ENCODE data around the gene SPEF1. TPM values are rescaled to one million over a fixed set of nuclear protein-coding genes. Genes with fewer than 3 reads are reported as not detected.

The SPEF1 gene
- total RNA-seq, 1 donor from 2014 or later = 0.12 TPM

DNA sequence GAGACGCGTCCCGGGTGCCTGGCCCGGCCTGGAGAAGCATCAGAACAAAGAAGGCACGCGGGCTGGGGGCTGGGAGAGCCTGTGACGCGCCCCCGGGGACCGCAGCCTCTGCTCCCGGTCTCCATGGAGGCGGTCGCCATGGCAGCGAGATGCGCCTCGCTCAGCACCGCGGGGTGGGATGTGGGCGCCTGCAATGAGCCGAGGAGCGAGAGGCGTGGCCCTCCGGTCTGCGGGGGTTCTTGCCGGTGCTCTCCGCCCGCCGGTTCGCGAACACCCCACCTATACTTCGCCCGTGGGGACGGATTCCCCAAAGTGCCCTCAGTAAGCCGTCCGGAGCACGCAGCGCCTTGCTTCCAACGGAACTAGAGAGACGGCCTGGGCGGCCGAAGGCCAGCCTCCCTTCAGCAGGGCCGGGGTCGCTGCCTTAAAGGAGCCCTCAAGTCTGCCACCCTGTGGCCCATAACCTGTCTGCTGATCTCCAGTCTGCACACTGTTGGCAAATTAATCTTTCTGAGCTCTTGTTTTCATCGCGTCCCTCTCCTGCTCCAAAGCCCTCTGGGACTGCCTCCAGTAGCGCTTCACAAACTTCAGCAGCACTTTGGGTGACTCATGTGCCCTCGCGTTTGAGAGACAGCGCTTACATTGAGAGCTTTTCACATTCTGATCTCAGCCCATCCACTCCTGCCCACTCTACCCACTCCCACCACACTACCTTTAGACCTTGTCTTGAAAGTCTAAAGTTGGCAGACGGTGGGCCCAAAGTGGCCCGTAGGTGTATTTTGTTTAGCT lies 12.7 kb downstream of the SPEF1 start:
- intact Hi-C loops (cut with micrococcal nuclease) = loop anchor here (1.0 to 5.0 kb wide), 13 partner anchors 9 to 360 kb away; partner anchors contain the start of genes CDC25B, CENPB, PANK2 and RNF24

DNA sequence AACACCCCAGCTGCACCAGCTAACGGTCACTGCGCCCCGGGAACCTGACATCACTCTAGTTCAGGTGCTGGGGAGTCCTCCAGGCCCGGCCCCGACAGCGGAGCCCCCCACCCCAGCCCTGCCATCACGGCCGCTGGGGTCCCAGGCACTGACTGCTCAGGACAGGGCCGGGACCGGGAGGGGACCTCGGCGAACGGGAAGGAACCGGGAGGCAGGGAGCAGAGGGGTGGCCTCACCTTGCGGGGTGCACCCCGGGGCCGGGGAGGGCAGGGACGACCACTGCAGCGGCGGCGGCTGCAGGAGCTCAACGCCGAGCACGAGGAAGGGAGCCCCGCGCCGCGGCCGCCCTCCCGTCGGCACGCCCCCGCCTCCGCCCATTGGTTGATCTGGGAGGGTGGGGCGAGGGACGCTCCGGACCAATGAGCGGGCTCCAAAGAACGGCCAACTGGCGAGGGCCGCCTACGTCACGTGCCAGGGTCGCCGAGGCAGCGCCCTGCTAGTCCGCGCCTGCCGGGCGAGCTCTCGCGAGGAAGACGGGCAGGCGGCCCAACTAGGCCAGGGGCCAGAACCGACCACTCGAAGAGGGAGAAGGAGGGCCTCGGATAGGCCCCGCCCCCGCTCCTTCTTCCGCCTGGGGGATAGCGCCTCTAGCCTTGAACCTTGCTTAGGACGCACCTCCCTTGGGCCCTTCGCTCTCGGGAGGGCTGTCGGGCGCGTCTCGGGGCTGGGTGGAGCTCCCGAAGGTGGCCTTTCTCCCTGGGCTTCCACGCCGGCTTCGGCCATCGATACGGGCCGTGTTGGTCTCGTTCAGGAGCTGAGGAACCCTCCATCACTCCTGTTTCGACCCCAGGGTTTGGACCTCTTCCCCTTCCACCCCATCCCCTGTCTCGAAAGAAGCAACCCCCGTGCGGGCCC lies 13.6 kb downstream of the SPEF1 start, which contains the start of gene ADISSP:
Gene ADISSP, minus strand, starts transcription at position 327 of the 915 bp plus-strand sequence. CDS start 7,653 bp downstream, outside the sequence.
- intact Hi-C loops (cut with micrococcal nuclease) = loop anchor here (1.0 to 5.0 kb wide), 19 partner anchors 10 to 359 kb away; partner anchors contain the start of genes AP5S1, CDC25B, CENPB and MAVS

DNA sequence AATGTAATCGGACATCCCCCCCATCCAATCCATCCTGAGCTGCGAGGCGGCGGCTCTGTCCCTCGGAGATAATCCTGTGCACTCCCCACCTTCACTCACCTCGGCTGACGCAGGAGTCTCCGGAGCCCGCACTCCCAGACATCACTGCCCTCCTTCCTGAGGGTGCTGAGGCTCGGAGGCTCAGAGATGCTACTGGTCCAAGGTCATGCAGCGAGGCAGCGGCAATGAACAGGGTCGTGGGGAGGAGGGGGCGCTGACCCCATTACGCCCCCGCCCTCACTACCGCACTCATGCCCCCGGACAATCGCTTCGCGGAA lies 14.2 kb downstream of the SPEF1 start:
- intact Hi-C loops (cut with micrococcal nuclease) = loop anchor here (1.0 to 5.0 kb wide), 8 partner anchors 14 to 347 kb away; partner anchors contain the start of genes AP5S1, MAVS and SPEF1

DNA sequence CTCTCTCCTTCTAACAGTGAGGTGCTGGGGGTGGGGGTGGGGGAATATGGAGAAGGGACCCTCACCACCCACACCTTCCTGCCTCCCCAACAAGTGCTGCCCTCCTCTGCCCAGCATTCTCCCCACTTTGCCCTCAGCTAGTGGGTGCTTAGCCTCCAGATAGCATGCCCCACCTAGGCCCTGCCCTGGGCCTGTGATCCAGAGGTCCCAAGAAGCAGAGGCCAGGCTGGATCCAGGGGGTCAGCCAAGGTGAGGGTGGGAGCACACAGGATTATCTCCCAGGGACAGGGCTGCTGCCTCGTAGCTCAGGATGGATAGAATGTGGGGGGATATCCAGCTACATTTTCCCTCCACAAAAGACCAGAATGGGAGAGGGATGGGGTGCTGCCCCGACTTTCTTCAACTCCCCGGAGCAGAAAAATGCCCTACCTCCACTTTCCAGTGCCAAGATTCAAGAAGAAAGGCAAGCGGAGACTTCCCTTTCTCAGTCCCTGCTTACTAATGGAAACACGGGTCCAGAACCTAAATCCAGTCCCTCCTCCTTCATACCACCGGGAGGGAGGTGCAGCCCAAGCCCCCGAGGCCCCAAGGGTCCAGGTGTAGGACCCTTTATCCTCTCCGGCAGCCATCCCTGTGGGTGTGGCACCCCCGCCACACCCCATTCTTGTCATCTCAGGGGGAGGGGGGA lies 14.7 kb downstream of the SPEF1 start:
- intact Hi-C loops (cut with micrococcal nuclease) = loop anchor here (1.0 to 5.0 kb wide), 8 partner anchors 15 to 346 kb away; partner anchors contain the start of genes AP5S1, MAVS and SPEF1

DNA sequence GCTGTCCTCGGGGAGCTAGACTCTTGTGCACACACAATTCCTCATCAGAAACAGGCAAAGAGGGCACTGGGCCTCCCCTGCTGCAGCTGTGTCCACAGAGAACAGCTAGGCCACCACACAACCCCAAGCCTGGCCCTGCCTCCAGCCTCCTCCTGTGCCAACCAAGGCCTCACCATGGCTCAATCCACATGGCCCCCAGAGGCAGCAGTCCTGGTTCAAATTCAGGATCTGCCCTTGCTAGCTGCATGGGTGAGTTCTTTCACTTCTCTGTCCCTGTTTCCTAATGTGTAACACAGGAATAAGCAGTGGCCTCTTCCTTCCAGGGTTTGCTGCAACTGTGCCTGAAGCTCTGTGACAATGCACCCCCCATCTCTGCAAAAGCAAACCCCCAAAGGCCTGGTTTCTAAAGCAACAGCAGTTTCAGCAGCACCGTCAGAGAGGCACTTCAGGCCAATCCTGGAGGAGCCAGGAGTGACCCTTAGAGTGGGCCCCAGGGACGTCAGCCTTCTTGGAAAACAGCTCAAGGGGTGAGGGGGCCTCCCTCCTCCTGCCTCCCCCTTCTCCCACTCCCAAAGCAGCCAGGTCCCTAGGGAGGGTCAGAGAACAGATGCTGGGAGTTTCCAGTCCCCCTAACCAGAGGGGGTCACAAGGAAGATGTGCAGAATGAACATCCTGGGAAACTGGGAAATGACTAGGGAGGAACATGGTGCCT lies 15.9 kb downstream of the SPEF1 start:
- intact Hi-C loops (cut with micrococcal nuclease) = loop anchor here (5.0 kb wide), 2 partner anchors 272 to 317 kb away; no protein-coding TSS in a partner anchor

DNA sequence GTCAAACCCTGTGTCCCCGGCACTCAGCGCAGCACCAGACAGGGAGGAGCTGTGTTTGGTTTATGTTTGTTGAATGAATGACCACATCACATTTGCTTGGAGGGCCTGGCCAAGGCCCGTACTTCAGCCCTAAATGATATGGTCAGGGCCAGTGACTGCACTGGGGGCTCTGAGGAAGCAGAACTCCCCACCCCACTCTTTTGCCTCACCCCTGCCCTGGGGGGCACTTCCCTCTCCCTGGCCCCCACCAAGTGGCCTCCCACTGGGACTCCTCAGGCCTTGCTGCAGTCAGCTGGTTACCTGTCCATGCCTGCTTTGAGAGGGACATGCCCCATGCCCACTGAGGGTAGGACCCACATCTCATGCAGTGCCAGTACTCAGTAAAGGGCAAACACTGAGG lies 16.6 kb downstream of the SPEF1 start:
- intact Hi-C loops (cut with micrococcal nuclease) = loop anchor here (5.0 kb wide), 2 partner anchors 273 to 318 kb away; no protein-coding TSS in a partner anchor

DNA sequence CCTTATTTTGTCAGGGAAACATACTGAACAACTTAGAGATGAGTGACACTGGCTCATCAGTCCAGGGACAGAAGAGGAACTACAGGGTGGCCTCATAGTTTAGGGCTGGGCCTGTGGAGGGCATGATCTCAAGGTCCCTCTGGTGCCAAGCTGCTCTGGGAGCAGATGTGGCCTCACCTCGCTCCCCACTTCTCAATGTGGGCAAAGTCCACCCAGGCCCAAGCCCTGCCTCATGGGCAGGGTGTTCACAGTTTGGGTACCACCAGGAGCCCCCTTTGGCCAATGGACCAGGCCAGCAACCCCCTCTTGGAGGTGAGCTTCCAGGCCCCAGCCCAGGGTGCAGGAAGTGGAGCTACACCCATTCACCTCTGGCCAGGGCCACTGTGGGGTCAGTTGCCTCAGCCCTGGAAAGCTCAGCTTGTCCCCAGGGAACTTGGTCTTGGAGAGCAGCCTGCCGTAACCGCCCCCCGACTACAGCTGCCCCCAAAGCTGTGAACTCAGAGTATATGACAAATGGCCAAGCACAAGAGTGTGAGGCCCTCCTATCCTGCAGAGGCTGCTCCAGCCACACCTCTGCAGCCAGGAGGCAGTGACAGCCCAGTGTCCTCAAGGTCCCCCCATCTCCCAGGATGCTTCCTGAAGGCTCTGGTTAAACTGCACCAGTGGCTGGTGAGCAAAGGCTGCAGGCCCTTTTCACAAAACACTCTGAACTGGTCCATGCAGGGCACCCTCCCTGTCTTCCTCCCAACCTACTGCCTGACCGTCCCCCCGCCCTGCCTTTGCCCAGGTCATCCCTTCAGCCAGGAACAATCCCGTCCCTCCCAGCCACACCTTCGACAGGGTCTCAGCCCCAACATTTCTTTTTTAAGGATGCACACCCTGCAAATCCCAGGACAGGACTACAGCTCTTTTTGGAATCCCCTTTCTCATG lies 17.3 kb downstream of the SPEF1 start:
- intact Hi-C loops (cut with micrococcal nuclease) = no loop called here

DNA sequence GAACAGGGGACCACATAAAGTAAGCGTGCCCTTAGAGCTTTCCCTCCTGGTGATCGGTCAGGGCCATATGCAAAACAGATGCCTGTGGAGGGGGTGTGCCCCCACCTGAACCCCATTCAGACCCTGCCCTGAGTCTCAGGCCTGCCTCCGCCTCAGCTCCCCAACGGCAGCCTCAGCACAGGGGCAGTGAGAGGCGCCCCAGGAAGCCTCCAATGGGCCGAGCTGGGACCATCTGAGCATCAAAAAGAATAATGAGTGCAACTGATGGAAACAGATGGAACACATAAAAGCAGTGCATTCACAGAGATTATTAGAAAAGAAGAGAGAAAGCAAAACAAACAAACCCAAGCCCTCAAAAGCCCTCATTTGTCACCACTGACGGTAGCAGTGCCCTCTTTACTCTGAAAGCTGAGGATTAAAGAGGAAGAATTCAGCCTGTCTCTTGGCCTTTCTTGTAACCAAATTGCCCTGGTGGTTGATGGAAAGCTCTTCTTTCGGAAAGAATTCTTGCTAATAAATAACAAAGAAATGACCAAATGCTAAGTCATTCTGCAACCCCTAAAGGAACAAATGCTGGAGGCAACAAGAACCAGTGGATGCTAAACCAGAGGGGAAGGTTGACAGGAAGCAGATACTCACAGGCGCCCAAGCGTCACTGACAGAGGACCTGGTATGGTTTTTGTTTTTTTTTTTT lies 20.4 kb downstream of the SPEF1 start:
- intact Hi-C loops (cut with micrococcal nuclease) = no loop called here

DNA sequence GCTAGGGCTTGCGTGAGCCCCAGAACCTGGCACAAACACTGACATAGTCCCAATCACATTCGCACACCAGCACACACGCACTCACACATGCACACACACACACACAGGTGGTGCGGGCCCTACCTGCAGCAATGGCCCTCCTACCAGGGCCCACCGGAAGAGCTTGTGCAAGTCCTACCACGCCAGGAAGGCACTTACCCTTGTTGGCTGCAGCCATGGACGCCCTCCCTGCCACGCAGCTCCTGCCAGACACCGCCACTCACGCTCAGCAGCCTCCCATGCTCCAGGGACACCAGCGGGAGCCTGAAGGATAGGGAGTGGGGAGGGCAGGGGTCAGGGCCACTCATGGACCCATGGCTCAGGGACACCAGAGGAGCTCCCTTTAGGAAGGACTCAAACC lies 21.4 kb downstream of the SPEF1 start:
- intact Hi-C loops (cut with micrococcal nuclease) = no loop called here

DNA sequence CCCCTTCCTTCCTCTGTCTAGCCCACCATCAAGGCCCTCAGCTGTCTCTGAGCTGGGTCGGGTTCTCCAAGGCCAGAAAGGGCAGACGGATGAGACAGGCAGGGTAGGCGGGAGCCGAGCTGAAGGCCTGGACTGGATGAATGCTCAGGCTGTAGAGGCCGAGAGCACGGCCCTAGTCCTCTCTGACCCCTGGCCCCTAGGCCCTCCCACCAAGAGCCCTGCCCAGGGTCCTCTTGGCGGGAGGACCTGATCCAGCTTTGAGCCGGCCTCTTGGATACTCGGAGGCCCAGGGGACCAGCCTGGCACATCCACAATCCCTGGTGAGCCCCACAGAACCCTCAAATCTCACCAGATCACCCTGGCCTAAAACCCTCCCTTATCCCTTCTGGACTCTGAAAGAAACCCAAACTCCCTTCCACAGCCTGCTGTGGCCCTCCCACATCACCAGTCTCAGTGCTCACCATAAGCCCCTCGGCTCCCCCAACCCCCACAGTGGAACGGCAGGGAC lies 21.9 kb downstream of the SPEF1 start:
- intact Hi-C loops (cut with micrococcal nuclease) = no loop called here

DNA sequence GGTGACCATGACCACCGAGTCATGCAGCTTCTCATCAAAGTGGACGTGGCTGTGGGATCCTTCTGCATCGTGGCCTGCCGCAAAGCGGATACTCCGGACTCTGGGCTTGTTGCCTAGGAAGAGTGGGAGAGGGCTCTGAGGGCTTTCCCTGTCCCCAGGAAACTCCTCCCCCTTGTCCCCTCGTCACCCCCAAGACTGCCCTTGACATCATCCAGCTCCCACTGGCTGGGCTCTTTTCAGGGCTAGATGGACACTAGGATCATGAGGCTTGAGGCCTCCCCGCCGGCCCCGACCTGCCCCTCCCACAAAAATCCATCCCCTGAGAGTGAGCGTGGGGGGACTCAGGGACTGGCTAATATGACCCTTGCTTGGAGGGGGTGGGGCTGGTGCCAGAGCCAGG lies 22.7 kb downstream of the SPEF1 start:
- intact Hi-C loops (cut with micrococcal nuclease) = no loop called here

DNA sequence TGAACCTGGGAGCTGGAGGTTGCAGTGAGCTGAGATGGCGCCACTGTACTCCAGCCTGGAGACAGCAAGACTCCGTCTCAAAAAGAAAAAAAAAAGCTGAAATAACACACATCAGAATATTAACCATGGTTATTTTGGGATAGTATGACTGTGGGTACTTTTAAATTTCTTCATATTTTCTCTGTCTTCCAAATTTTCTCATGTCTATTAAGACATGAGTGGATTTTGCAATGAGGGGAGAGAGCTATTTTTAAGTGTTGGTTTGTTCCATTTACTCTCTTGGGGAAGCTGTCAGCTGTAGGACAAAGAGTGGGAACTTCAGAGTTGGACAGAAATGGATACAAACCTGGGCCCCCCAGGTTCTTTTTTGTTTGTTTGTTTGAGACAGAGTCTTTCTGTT lies 24.0 kb downstream of the SPEF1 start:
- intact Hi-C loops (cut with micrococcal nuclease) = no loop called here

DNA sequence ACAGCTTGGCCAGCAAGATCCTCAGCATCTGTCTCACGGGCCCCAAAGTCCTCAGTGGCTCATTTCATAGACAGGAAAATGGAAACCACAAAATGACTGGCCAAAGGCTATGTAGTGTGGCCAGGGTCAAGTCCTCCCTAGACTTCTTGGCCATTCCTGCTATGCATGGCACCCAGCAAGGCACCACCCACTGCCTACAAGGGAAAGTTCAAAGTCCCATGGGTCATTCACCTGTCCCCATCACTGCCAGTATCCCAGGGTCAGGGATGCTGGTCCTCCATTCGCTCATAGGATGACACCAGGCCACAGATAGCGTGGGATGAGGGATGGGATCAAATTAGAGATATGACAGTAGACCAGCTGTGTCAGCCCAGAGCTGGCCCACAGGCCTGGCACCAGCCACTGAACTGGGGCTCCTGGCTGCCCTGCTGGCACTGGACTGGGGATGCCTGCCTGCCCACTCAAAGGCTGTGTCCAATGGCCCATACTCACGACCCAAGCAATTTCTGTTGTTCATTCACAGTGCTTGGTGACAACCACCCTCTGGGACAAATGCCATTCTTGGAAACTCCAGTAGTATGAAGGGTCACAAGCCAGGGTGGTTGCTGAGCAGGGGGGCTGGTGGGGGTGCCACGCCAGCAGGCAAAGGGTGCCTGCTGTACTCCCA lies 25.3 kb downstream of the SPEF1 start:
- intact Hi-C loops (cut with micrococcal nuclease) = no loop called here

DNA sequence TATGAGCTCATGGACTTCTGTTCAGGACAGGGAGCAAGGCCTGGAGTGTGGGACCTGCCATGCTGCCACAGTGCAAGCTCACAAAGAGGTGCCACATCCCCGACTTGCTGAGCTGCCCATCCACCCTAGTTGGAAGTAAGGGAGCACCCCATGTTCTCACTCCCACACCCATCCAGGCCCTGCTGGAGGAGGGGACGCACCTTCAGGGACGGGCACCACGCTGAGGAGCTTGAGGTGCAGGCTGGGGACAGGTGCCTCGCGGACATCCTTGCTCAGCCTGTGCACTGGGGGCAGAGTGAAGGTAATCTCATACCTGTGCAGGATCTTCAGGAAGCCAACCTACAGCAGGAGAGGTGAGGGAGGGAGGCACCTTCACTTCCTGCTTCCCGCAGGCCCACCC lies 26.0 kb downstream of the SPEF1 start:
- intact Hi-C loops (cut with micrococcal nuclease) = no loop called here

DNA sequence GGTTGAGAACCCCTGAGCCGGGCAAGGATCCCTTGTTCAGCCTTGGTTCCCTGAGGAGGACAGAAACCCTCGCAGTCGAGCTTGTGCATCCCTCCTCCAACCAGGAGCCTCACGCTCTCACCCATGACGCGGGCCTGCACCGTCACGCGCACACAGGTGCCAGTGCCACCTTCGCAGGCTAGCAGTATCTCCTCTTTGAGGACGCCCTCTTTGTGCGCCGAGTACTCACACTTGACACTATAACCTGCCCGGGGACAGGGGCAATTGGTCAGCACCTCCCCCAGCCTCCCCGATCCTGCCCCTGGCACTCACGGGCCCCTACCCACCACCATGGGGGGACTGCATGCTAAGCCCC lies 27.0 kb downstream of the SPEF1 start:
- intact Hi-C loops (cut with micrococcal nuclease) = no loop called here

DNA sequence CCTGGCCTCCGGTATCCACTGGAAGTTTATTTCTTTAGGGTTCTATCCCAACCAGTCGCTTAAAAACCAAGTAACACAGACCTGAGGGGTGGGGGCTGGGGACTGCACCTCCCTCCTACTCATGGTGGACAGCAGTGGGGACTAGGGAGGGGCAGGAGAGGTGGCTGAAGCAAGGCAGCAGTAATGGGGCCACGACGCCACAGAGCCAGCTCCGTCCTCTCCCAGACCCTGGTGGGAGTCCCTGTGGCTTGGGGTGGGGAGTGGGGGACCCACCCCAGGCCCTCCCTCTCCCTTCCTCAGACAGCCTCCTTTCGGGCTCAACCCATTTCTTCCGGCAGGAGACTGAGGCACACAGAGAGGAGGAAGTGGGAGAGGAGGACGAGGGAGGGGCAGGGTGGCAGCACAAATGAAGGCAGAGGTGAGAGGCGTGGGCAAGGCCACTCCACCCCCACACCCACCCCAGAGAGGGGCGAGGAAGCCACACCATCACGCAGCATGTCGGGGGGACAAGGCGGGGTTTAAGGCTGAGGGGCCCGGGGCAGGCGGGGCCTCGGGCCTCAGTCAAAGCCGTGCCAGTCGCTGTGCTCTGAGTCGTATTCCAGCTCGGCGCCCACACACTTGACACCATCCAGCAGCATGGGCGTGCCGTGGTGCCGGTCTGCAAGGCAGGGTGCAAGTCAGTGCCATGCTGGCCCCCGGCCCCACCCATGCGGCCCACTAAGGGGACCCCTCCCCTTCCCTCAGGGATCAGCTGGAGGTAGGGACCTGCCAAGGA lies 27.6 kb downstream of the SPEF1 start:
- intact Hi-C loops (cut with micrococcal nuclease) = loop anchor here (1.0 to 2.0 kb wide), 5 partner anchors 15 to 332 kb away; partner anchors contain the start of genes AP5S1 and SPEF1

DNA sequence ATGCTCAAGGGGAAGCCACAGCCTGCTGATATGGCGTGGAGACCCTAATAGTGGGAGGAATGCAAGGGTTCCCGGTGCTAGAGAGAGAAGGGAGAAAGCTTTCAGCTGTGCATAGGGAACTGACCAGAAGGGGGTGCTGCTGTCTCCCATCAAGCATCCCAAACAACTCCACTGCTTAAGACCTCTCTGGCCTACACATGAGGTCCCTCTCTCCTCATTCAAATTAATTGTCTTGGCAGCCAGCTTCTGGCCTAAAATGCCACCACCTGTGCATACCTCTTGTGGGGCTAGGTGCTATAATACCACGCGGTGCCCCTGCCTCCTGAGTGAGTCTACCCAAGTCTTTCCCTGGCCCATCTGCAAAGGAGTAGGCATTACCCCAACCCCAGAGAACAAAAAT lies 28.1 kb downstream of the SPEF1 start:
- intact Hi-C loops (cut with micrococcal nuclease) = loop anchor here (1.0 to 2.0 kb wide), 5 partner anchors 15 to 332 kb away; partner anchors contain the start of genes AP5S1 and SPEF1
